Activated CD4-positive, alpha-beta T cell treated with anti-CD3 and anti-CD28 coated beads for 1 hour (primary cell): ENCODE data around the gene C1QL1.

Experiments used
- DNase-seq: peaks from one replicate; pipeline ENCODE4 v3.0.0-alpha.2; 2020

Gene C1QL1

GRCh38 chr17:44988044-44988942, 20.2 kb upstream of the C1QL1 start:
- DNase-seq = no peak

GRCh38 chr17:44983563-44983962, 15.5 kb upstream of the C1QL1 start:
- no peak for DNase-seq

DNA sequence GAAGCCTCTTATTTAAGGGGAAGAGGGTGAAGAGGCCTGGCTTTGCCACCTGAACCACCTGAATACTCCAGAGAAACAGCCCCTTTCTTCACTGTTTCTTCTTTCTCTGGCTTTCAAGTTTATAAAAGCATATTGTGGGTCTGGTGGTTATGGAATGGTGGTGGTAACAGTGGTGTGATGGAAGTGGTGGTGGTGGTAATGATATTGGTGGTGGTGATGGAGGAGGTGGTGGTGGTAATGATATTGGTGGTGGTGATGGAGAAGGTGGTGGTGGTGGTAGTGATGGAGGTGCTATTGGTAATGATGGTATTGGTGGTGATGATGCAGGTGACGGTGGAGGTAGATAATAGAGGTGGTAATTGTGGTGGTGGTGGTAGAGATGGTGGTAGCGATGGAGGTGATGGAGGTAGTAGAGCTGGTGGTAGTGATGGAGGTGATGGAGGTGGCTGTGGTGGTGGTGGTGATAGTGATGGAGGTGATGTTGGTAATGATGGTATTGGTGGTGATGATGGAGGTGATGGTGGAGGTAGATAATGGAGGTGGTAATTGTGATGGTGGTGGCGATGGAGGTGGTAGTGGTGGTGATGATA, 14.1 kb upstream of the C1QL1 start:
- no peak for DNase-seq

DNA sequence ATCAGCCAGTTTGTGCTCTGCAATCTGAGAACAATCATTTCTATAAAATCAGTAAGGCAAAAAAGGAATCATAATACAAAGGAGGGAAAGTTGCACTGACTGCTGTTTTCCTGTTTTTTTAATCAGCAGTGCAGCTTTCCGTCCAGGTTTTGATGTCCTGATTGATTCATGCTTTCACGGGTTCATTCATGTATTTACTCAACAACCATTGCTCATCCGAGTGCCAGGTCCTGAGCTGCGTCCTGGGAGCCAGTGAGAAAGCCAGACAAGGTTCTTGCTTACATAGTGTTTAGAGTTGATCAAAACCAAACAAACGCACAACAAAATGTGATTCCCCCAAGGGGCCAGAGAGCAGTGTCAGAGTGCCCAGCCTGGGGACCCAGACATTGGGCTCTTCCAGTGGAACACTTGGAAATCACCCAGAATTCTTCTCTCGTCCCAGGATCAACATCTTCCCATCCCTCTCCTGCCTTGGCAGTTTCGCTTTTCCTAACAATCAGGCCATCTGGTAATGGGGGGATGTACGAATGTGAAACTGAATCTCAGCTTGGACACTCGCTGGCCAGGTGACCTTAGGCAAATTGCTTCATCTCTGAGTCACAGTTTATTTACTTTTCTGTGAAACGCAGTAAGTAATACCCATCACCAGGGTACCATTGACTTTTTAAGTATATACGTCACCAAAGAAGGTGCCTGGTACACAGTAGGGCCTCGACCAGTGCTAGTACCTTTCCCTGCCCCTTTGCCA, 13.3 kb upstream of the C1QL1 start:
- DNase-seq = no peak

DNA sequence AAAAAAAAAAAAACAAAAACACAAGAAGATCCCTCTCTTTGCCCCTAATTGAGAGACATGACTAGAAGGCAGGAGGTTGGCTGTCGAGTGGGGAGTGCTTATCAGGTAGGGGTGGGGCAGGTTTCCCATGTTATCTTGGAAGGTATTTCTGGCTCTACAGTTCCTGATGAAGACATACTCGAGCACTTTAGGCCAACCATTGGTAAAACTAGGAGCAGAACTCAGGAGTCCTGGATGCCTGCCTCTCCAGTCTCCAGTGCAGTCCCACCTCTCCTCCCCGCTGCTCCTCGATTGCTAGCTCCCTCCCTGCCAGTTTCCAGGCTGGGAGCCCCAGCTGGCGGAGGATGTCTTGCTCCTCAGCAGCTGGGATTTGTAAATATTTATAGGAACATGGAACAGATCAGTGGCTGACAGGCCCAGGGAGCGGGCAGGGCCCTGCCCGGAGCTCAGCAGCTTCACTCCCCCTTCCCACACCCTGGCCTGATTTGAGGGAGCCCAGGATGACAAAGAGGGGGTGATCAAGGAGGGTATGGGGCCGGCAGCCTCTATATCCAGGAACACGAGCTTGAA, 11.4 kb upstream of the C1QL1 start:
- no peak for DNase-seq

GRCh38 chr17:44978807-44979206, 10.7 kb upstream of the C1QL1 start:
- no peak for DNase-seq

GRCh38 chr17:44977814-44978550, 9.9 kb upstream of the C1QL1 start:
- DNase-seq = no peak

DNA sequence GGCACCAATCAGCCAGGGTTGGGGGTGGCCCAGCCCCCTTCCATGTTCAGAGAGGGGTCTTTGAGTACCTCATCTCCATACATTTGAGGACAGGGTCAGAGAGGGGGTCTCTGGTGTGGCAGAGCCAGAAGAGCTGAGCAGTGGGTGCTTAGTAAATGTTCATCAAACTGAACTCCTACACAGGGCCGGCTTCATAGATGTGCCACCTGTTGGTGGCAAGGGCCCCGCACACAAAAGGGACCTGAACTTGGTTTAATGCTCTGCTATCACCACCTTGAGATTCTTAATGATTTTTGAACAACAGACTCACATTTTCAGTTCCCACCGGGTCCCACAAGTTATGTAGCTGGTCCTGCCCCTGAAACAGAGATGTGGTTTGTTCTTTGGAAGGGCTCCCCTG, 9.0 kb upstream of the C1QL1 start:
- no peak for DNase-seq

GRCh38 chr17:44976206-44976605, 8.1 kb upstream of the C1QL1 start:
- no peak for DNase-seq

GRCh38 chr17:44972953-44973352, 4.8 kb upstream of the C1QL1 start:
- no peak for DNase-seq

- no peak for DNase-seq
Measured at GRCh38 chr17:44971776-44972483, 3.8 kb upstream of the C1QL1 start.

- DNase-seq = no peak
Measured at GRCh38 chr17:44970136-44970741, 2.1 kb upstream of the C1QL1 start.

DNA sequence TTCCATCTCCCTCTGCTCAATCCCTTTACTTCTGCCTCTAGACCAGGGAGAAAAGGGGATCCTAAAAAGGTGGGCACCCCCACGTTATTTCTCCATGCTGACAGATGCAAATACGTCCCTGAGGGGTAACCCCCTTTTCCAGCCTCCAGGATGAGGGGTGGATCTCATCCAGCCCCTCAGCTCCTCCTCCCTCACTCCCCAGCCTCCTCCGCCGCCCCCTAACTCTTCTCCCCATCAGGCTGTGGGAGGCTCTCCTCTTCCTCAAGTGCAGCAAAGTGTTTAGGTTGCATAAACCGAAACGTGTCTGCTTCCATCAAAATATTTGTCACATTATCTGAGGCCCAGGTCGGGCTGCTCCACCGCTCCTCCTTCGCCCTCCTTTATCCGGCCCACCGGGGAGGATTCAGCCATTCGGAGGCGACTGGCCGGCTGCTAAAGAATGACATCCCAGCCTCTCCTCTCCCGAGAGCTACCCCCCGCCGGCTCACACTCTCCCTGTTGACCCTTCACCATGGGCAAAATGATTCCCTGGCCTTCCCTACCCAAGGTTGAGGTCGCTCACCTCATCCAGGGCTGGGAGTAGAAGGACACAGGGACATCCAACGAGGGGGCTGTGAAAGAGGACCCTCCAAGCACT, 1.2 kb upstream of the C1QL1 start:
- DNase-seq = no peak

GRCh38 chr17:44967907-44968224, 237 bp downstream of the C1QL1 start:
- DNase-seq = no peak

GRCh38 chr17:44967026-44967906, 837 bp downstream of the C1QL1 start:
- no peak for DNase-seq

GRCh38 chr17:44966348-44967025, 1.6 kb downstream of the C1QL1 start:
- no peak for DNase-seq

DNA sequence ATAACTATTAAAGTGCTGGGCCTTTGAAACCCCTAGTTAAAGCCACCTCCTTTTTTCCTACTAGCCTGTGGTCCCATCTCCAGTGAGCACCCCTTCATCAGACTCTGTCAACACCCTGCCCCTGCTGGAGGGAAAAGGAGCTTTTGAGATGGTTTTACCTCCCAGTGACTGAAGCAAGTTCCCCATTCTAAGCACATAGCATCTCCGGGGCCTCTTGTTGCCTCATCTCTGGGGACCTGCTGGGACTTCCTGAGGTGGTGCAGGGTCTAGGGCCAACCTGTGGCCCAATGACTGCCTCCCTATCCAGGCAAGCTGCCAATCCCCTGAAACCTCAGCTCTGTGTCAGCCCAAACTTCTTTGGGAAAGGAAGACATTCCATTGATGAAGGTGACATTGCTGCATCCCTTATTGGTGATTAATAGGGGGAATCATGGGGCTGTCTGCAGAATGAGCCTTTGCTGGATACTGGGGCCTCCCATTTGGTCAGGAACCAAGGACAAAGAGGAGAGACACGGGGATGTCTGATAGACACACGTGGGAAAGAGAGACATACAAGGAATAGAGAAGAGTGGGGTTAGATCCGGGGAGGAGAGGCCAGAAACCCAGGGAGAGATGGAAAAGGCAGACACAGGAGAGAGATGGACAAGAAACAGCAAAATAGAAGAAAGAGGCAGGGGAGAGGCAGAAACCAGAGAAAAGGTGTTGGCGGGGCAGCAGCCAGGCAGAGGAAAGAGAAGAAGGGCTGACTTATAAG, 2.4 kb downstream of the C1QL1 start:
- DNase-seq = no peak

GRCh38 chr17:44961921-44962350, 6.2 kb downstream of the C1QL1 start:
- DNase-seq = no peak

GRCh38 chr17:44960691-44961090, 7.4 kb downstream of the C1QL1 start:
- no peak for DNase-seq
